NCI-H524 (cell line): ENCODE results near the gene TFEB.

ENCODE experiments used
- DNase-seq, 2 experiments: peaks; one replicate each; lab custom pipeline; 2025; lab: John Stamatoyannopoulos, UW

The TFEB gene

DNA sequence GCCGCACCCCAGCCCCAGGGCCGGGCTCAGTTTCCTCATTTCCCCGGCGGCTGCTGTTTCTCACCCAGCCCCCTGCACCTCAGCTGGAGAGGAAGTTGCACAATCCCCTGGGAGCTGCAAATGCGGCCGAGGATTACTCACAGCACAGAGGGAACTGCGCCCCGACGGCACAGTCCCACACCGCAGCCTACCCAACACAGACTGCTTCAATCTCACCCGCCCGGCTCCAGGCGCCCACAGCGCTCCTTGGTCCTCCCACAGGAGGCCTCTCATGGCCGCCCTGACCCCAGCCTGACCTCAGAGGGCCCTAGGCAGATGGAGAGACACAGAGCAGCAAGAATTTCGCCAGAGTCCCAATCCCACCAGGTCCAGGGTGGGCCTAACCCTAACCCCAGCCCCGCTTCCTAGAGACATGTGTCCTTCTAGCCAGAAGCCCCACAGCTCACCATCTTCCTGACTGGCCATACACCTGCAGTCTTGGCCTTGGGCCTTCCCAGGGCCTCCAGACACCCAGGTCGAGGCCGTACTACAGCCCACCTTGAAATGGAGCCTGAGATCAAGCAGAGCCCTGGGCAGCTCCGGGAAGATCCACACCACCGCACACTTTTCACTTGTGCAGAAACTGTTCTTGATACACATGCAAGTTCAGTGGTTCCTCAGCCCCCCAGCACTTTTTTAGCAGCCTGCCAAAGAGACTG is 11.7 kb downstream of the TFEB start:
- DNase-seq, result no peak

DNA sequence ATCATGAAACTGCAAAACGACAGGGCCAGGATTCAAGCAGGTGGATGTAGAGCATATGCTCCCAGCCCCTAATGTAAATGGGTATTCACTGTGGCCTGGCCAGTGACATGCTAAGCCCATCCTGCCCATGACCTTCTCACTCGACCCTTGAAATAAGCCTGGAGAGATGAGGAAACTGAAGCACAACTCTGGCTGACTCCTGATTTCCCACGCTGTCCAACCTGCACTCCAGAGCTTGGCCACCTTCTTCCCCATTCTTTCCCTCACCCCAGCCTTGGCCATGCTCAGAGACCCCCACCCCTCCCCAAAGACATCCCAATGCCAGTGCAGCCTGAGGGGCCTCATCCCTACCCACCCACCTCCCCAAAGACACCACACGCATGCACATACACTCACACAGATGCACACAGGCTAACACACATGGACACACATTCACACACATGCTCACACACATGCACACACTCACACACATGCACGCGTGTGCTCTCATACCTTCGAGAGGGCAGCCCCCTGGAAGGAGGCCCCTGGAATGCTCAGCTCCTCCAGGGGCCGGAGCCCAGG is 12.4 kb downstream of the TFEB start:
- DNase-seq, result no peak

- DNase-seq, result no peak
These were observed 14.0 kb downstream of the TFEB start for GRCh38 chr6:41721414-41721813.

GRCh38 chr6:41720783-41721182 is 14.6 kb downstream of the TFEB start:
- DNase-seq, result no peak

DNA sequence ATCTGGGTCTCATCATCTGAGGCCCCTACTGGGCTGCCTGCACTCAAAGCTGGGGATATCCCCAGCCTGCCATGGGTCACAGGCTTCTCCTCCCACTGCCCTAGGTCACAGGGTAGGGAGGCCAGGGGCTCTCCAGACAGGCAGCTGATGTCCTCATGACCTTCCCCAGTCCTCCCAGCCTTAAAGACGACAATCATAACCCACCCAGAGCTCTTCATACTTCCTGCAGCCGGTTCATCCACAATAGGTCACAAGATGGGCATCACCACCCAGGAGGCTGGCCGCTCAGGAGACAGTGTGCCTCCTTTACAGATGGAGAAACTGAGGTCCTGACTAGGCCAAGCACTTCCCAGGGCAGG is 15.2 kb downstream of the TFEB start:
- no peak for DNase-seq

DNA sequence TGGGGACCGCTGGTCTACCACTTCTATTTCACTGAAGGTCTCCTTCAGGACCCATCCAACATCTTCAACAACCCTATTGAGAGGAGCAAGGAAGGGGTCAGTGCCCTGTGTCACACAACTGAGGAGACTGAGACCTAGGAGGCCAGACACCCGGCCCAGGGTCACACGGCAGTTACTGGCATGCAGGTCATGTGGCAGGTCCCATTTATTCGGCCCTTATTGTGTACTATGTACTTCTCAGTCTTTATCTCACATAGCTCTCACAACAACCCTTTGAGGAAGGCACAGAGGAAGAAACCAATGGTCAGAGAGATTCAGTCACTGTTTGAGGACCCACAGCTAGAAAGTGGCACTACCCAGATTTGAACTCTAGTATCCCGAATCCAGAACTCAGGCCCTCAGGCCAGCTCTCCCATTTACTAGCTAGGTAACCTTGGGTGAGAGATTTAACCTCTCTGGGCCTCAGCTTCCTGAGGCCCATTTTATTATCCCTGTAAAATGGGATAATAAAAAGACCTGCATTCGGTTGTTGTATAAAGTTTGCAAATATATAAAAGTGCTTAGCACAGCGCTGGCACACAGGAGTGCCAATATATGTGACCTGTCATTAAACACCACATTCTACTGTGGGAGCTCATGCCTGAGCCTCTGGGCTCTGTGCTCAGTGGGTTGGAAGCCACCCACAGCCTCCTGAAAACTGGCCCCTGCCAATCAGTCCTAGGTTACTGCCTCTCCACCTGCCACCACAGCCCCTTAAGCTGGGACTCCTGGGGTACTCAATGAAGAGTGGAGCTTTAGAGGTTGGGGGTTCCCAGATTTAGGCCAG is 15.8 kb downstream of the TFEB start:
- DNase-seq, result no peak

DNA sequence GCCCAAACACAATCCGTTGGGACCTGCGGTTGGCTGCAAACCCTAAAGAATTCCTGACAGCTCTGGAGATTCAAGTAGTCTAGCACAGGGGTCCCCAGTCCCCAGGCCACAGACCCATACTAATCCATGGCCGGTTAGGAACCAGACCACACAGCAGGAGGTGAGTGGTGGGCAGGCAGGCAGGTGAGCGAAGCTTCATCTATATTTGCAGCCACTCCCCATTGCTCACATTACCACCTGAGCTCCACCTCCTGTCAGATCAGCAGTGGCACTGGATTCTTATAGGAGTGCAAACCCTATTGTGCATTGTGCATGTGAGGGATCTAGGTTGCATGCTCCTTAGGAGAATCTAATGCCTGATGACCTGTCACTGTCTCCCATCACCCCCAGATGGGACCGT is 16.6 kb downstream of the TFEB start:
- no peak for DNase-seq

- no peak for DNase-seq
These were observed 18.0 kb downstream of the TFEB start for GRCh38 chr6:41717392-41717736.

- no peak for DNase-seq
These were observed 18.7 kb downstream of the TFEB start for GRCh38 chr6:41716516-41717391.

- no peak for DNase-seq
These were observed 19.5 kb downstream of the TFEB start for GRCh38 chr6:41715795-41716515.

- no peak for DNase-seq
These were observed 20.7 kb downstream of the TFEB start for GRCh38 chr6:41714556-41715273.

DNA sequence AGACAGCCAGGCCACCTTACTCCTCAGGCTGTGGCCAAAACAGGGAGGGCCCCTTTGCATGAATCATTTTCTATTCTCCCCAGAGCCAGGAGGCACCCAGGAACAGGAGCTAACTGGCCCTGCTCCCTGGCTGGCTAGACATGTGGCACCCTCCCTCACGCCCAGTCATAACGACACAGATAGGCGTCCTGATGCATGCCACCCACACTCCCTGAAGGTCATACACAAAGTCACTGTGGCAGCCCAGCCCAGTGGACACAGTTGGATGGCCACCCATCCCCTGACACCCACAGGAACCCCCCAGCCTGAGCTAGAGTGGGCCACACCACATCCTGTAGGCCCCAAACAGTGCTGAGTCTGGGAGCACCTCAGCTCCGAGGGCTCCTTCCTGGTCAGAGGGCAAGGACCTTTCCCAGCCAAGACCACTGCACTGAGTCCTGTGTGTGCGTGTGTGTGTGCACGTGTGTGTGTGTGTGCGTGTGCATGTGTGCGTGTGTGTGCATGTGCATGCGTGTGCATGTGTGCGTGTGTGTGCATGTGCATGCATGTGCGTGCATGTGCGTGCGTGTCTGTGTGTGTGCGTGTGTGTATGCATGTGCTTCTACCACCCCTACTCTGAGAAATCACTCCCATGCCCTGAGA is 21.6 kb downstream of the TFEB start:
- no peak for DNase-seq

- DNase-seq, result no peak
These were observed 22.2 kb downstream of the TFEB start for GRCh38 chr6:41713159-41713649.

DNA sequence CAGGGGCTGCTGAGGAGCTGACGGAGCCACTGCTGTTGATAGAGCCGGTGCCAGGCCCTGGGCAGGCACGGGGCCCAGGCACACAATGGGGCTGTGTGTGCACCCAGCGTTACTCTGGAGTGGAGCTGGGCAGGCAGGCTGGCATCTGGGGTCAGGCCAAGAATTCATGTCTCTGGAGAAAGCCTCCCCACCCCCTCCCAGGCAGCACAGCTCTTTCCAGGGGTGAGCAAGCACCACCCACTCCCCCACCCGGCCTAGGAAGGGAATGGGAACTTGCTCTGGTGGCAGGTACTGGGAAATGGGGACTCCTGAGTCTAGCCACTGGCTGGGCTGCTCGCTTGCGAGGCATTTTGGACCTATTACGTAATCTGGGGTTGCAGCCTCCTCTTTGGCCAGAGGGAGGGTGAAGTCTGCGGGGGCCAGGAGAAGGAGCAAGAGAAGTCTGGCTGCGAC is 22.7 kb downstream of the TFEB start:
- DNase-seq, result no peak

DNA sequence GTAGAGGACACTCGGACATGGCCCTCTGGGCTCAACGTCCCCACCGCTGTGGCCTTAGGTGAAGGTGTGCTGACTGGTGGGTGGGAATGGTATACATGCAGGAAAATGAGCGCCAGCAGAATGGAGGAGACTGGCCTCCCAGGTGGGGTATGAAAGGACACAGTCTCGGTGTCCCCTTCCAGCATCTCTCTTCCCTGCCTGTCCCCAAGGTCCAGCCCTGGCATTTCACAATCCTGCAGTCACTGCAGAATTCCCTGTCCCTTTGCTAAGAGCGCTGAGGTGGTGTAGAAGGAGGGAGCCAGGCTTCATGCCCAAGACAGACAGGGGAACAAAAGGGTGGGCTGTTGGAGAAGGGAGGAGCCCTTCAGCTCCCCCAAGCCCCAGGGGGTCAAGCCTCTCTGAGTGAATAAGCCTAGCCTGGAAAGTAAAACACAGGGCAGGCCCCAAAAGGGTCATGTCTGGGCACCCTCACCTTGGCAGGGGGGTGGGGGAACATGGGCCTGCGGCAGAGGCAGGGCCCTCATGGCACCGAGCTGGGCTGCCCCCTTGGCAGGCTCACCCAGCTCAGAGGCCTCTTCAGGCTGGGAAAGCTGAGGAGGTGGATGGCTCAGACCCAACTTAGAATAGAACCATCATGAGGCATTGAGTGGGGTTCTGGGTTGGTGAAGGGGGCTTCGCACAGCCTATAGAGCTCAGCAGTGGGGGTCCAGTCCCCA is 23.9 kb downstream of the TFEB start:
- DNase-seq, result no peak

GRCh38 chr6:41709375-41709774 is 26.0 kb downstream of the TFEB start:
- DNase-seq, result no peak

DNA sequence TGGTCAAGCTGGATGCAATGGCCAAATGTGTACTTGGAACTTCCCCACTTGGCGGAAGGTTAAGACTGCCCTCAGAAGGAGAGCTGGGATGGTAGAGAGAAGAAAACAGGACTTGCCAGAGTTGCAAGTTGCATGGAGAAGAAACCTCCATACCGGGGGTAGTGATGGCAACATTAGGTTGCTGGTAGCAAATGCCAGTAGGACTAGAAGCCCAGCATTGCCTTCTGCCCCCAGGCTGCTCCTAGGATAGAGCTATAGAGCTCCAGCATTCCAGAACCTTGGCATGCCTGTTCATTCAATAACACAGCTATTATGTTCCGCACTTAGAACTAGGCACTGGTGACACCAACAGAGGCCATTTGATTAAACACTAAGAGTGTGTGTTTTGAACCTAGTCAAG is 26.6 kb downstream of the TFEB start:
- DNase-seq, result no peak

GRCh38 chr6:41707565-41708200 is 27.7 kb downstream of the TFEB start:
- no peak for DNase-seq

DNA sequence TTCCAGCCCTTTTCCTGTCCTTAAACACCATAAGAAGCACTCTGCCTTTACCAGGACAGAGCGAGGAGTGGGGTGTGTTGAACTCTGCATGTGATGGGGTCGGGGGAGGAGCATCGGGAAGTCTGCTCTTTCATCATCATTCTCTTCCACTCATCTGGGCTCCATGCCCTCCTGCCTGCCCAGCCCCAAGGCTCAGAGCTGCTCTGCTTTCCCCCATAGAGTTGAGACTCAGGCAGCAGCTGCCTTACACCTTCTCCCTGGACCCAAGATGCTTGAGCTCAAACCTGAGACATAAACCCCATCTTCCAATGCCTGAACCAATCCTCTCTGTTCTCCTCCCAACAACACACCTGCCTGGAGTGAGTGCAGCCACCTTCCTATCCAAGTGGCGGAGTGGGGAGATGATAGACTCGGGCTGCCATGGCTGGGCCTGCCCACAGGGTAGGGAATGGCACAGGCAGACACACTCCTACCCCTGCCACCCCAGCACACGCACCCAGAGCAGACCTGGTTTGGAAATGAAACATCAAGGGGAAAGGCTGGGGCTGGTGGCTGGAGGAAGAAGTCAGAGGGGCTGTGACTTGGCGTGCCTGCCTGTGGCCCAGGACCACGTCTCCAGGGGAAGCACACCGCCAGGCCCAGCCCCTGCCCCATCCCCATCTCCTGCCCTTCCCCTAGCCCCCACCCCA is 28.4 kb downstream of the TFEB start:
- DNase-seq, result no peak
